GM06990 (cell line): ENCODE data around the gene IGSF23.

Experiments
- DNase-seq: peaks from one replicate; pipeline ENCODE4 v3.0.0-alpha.2; 2011; ENCODE audit not compliant: insufficient read length; ENCODE audit errors: extremely low read depth
- H3K27me3 ChIP-seq: replicated peaks from 2 replicates; pipeline ENCODE4 v1.6.0; 2011; ENCODE audit warnings: low read length; ENCODE audit not compliant: control insufficient read depth, insufficient read depth
- H3K36me3 ChIP-seq: 2 replicates; pipeline ENCODE4 v1.5.1; 2011; ENCODE audit warnings: low read length; ENCODE audit not compliant: control insufficient read depth, insufficient read depth
- H3K4me3 ChIP-seq: replicated peaks from 2 replicates; pipeline ENCODE4 v1.5.1; 2011; ENCODE audit warnings: low read depth, mild to moderate bottlenecking, control low read depth, low read length
- CTCF ChIP-seq: IDR thresholded peaks from 2 replicates; pipeline ENCODE4 v1.5.1; 2011; ENCODE audit warnings: low read length, control low read depth, mild to moderate bottlenecking, inconsistent platforms; ENCODE audit not compliant: insufficient read depth, poor library complexity, severe bottlenecking

IGSF23 gene

GRCh38 chr19:44647144-44647543 lies 33.8 kb downstream of the IGSF23 start:
- Histone ChIP-seq H3K4me3 (no peak overlapping the region), H3K36me3 (no peaks in the 10 kb centered on the region; the same call in 1 of the 2 replicates), H3K27me3 (no peaks in the 10 kb centered on the region; the same call in 1 of the 2 replicates)
- no peak for DNase-seq
- no peak for TF ChIP-seq CTCF

GRCh38 chr19:44648631-44649251 lies 35.4 kb downstream of the IGSF23 start:
- DNase-seq: no peak

GRCh38 chr19:44649578-44650145 lies 36.3 kb downstream of the IGSF23 start:
- Histone ChIP-seq H3K4me3 (no peak overlapping the region), H3K36me3 (no peaks in the 10 kb centered on the region; the same call in 1 of the 2 replicates), H3K27me3 (no peaks in the 10 kb centered on the region; the same call in 1 of the 2 replicates)
- DNase-seq: no peak
- TF ChIP-seq CTCF: no peak

More at GRCh38 chr19:44648631-44649251, 35.4 kb downstream of the IGSF23 start:
- no peaks in the 10 kb centered on the region; the same call in 1 of the 2 replicates for H3K27me3 ChIP-seq
- H3K36me3 ChIP-seq: no peaks in the 10 kb centered on the region; the same call in 1 of the 2 replicates
- no peak for TF ChIP-seq CTCF
- no peak overlapping the region for H3K4me3 ChIP-seq

- no peak for TF ChIP-seq CTCF
These were observed 40.0 kb downstream of the IGSF23 start for GRCh38 chr19:44653343-44653742.

GRCh38 chr19:44653977-44654774 lies 40.8 kb downstream of the IGSF23 start:
- H3K27me3 ChIP-seq: no peaks in the 10 kb centered on the region; the same call in 1 of the 2 replicates
- H3K4me3 ChIP-seq: no peak overlapping the region
- DNase-seq: peak; percentile 65
- H3K36me3 ChIP-seq: no peaks in the 10 kb centered on the region; the same call in 1 of the 2 replicates
- TF ChIP-seq CTCF: peak; percentile 92

More at GRCh38 chr19:44653343-44653742, 40.0 kb downstream of the IGSF23 start:
- Histone ChIP-seq H3K4me3 (no peak overlapping the region), H3K36me3 (no peaks in the 10 kb centered on the region; the same call in 1 of the 2 replicates), H3K27me3 (no peaks in the 10 kb centered on the region; the same call in 1 of the 2 replicates)
- DNase-seq: no peak
